ENCODE data around the gene FILIP1L. TPM values are rescaled to one million over a fixed set of nuclear protein-coding genes. Genes with fewer than 3 reads are reported as not detected.

The FILIP1L gene
- total and polyA plus RNA-seq, 2 of the 4 experiments (the other 2 are of a cell fraction): 11.5 to 19.9 TPM

GRCh38 chr3:100047455-100048141 lies 66.7 kb downstream of the FILIP1L start:
- H4K20me1 ChIP-seq (ENCODE audit: insufficient read depth, low read length): no peaks in the 10 kb centered on the region
- peak overlapping the region; percentile 78 for H2BK5ac ChIP-seq (ENCODE audit: low read depth, low read length, poor library complexity, severe bottlenecking)
- WGBS, 2 experiments (ENCODE audit: extremely low coverage in 2 of 2, insufficient read length in 1 of 2): 0% methylated on average over 2 of the region's 6 CpGs; no CpG with 5 or more reads in 1 of the 2 experiments
- TF ChIP-seq RCOR1 (IDR thresholded peaks at IDR 0.05; ENCODE audit: insufficient replicate concordance, low read length) (peak; percentile 96), ELK1 (IDR thresholded peaks at IDR 0.05; ENCODE audit: borderline replicate concordance, low read depth, low read length) (no peak), RAD21 (IDR thresholded peaks at IDR 0.05; ENCODE audit: low read length) (peak; percentile 7; the same call in 1 of the 2 replicates), FOS (IDR thresholded peaks at IDR 0.05; ENCODE audit: low read depth, low read length) (peak; percentile 70), CEBPB (IDR thresholded peaks at IDR 0.05; ENCODE audit: low read depth, low read length) (peak; percentile 71; the same call in 1 of the 2 replicates), MXI1 (IDR thresholded peaks at IDR 0.05; ENCODE audit: borderline replicate concordance, low read depth, low read length) (no peak), MAZ (IDR thresholded peaks at IDR 0.05; ENCODE audit: borderline replicate concordance, low read depth, low read length) (no peak), BHLHE40 (IDR thresholded peaks at IDR 0.05; ENCODE audit: low read depth, low read length) (0 out of 2 replicates have a peak, but pooled peaks have one; percentile 20)
- peak overlapping the region; percentile 65 for H3K4me2 ChIP-seq (ENCODE audit: low read depth, low read length)
- peak overlapping the region; percentile 50 for H4K5ac ChIP-seq (ENCODE audit: low read depth, low read length)
- H2BK15ac ChIP-seq (ENCODE audit: low read depth, low read length): peak overlapping the region; percentile 98
- 0 out of 2 replicates have a peak overlapping the region, but pooled peaks have one; percentile 10 for H3K56ac ChIP-seq (ENCODE audit: extremely low read depth, insufficient read depth, low read length)
- H2AFZ ChIP-seq (replicated peaks; ENCODE audit: low read length, poor library complexity): peak overlapping the region; percentile 47
- POLR2A ChIA-PET (ENCODE audit: unreplicated experiment): interaction anchor here (0.6 to 1.2 kb wide), 4 partner anchors 17 to 213 kb away, joined by 3 read pairs; partner anchors contain the start of gene TBC1D23
- peak overlapping the region; percentile 70 for H4K91ac ChIP-seq (ENCODE audit: insufficient read depth, low read depth, low read length)
- peaks cover 16% of the 10 kb centered on the region for H3K4me1 ChIP-seq (ENCODE audit: control insufficient read depth, insufficient read depth, low read length)
- H3K9me3 ChIP-seq (ENCODE audit: control insufficient read depth, insufficient read depth, low read length): no peaks in the 10 kb centered on the region
- no peak overlapping the region for H3K9ac ChIP-seq (ENCODE audit: low read depth, low read length)
- DNase-seq: peak; percentile 97
- H3K14ac ChIP-seq (replicated peaks; ENCODE audit: low read depth, low read length): peak overlapping the region; percentile 83
- H3K27me3 ChIP-seq (ENCODE audit: control insufficient read depth, insufficient read depth, low read length): peaks cover 4% of the 10 kb centered on the region; the same call in 1 of the 2 replicates
- H2AK9ac ChIP-seq (replicated peaks; ENCODE audit: low read depth, low read length, poor library complexity): peak overlapping the region; percentile 7
- intact Hi-C loops (cut with micrococcal nuclease): no loop called here
- H2AK5ac ChIP-seq (ENCODE audit: low read depth, low read length): peak overlapping the region; percentile 97
- peak overlapping the region; percentile 68 for H3K18ac ChIP-seq (ENCODE audit: low read depth, low read length)
- peak overlapping the region; percentile 25; the same call in 1 of the 2 replicates for H3K23ac ChIP-seq (ENCODE audit: low read depth, low read length)
- H3K36me3 ChIP-seq (ENCODE audit: control insufficient read depth, insufficient read depth, low read length): no peaks in the 10 kb centered on the region
- CTCF ChIA-PET: interaction anchor here (0.6 kb wide), 3 partner anchors 156 to 216 kb away, joined by 3 read pairs; no protein-coding TSS in a partner anchor
- ATAC-seq (ENCODE audit: low read depth): peak; percentile 64
- peak overlapping the region; percentile 60 for H3K27ac ChIP-seq (ENCODE audit: insufficient read depth, low read length)
- dilution Hi-C loops (cut with HindIII; ENCODE audit: low sequenced_read_pairs, unreplicated experiment): no loop called here
- peak overlapping the region; percentile 72 for H2BK120ac ChIP-seq (ENCODE audit: low read depth, low read length)
- H3K9me1 ChIP-seq (ENCODE audit: insufficient read depth, low read length): peaks cover 4% of the 10 kb centered on the region; the same call in 1 of the 2 replicates
- H2BK20ac ChIP-seq (ENCODE audit: low read depth, low read length): peak overlapping the region; percentile 89
- in situ Hi-C loops (cut with MboI; ENCODE audit: low sequenced_read_pairs): no loop called here
- BruUV-seq (replicated peaks): no TSS peak
- no peak overlapping the region for H3K4me3 ChIP-seq (ENCODE audit: insufficient read depth, low read depth, low read length)
- H3K4ac ChIP-seq (ENCODE audit: low read depth, low read length): peak overlapping the region; percentile 78
- peaks cover 0 to 8% of the 10 kb centered on the region in 2 experiments; a peak in 3 of 4 replicates for H3K79me1 ChIP-seq (ENCODE audit: low read depth in 1 of 2, low read length in 2 of 2)
- peak overlapping the region; percentile 60 to 71 for H4K8ac ChIP-seq (ENCODE audit: low read depth in 2 of 2, low read length in 2 of 2)

Measured in IMR-90 (cell line).